Stimulated activated naive CD8-positive, alpha-beta T cell treated with anti-CD3 and anti-CD28 coated beads, Interleukin-15, Interleukin-2, amounts not matched to agents 100 ng/mL and 50 ng/mL, for 24 hours (primary cell): ENCODE measurements around the gene ADCK2.
"Not testable (repeated sequence)": the region's sequence is repeated elsewhere in the genome, so short reads cannot be mapped to it uniquely, and the experiment has no call there.

Source experiments
- H3K27ac Mint-ChIP-seq: one replicate; pipeline ENCODE4 v1.8.0; 2021; ENCODE audit warnings: mild to moderate bottlenecking, mixed read lengths
- H3K27me3 Mint-ChIP-seq: one replicate; pipeline ENCODE4 v1.8.0; 2021; ENCODE audit warnings: mixed read lengths
- H3K36me3 Mint-ChIP-seq: one replicate; pipeline ENCODE4 v1.8.0; 2021; ENCODE audit warnings: low read depth, mixed read lengths
- H3K4me1 Mint-ChIP-seq: one replicate; pipeline ENCODE4 v1.8.0; 2021; ENCODE audit warnings: low read depth, mixed read lengths
- H3K4me3 Mint-ChIP-seq: one replicate; pipeline ENCODE4 v1.8.0; 2021; ENCODE audit warnings: mild to moderate bottlenecking, mixed read lengths
- H3K9me3 Mint-ChIP-seq: one replicate; pipeline ENCODE4 v1.8.0; 2021; ENCODE audit warnings: mixed read lengths

The ADCK2 gene, protein sequence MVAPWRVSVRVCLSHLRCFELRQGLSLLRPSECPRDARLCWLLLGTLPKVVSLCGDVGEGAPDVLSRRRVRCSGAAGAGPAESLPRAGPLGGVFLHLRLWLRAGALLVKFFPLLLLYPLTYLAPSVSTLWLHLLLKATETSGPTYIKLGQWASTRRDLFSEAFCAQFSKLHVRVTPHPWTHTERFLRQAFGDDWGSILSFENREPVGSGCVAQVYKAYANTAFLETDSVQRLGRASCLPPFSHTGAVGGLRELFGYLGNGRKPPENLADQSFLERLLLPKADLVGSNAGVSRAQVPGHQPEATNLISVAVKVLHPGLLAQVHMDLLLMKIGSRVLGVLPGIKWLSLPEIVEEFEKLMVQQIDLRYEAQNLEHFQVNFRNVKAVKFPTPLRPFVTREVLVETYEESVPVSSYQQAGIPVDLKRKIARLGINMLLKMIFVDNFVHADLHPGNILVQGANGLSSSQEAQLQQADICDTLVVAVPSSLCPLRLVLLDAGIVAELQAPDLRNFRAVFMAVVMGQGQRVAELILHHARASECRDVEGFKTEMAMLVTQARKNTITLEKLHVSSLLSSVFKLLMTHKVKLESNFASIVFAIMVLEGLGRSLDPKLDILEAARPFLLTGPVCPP

GRCh38 chr7:140672382-140673062 is at the start of gene ADCK2:
Gene ADCK2 (plus strand): TSS chr7:140672945. CDS start chr7:140673331, 386 bp downstream.
- Mint-ChIP-seq H3K4me3 (peak within 1 kb of the TSS; percentile 83), H3K9me3 (no peaks in the 10 kb centered on the region), H3K27me3 (no peaks in the 10 kb centered on the region), H3K27ac (peak within 1 kb of the TSS; percentile 79), H3K36me3 (peaks cover 1% of the 10 kb centered on the region), H3K4me1 (peaks cover 38% of the 10 kb centered on the region)

DNA sequence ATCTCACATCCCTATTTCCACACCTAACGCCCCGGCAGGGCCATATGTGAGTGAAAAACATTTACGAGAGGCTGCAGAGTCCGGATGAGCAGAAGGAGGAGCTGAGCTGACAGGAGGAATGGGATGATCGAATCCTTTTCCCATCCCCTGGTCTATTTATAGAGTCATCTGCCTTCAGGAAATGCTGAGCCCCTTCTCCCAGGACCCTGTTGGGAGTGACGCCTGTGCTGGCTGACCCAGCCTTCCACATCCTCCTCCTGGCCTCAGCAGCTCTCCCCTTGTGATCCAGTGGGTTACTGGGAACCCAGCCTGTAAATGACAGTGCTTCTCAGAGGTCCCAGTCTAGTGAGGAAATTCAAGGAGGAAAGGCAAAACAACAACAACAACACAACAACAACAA is 48.8 kb upstream of the ADCK2 start:
- Mint-ChIP-seq H3K27ac (no peak overlapping the region), H3K4me1 (peaks cover 3% of the 10 kb centered on the region), H3K36me3 (no peaks in the 10 kb centered on the region), H3K27me3 (peaks cover 7% of the 10 kb centered on the region), H3K9me3 (no peaks in the 10 kb centered on the region), H3K4me3 (no peak overlapping the region)

- no peak overlapping the region for H3K4me3 Mint-ChIP-seq
- H3K27me3 Mint-ChIP-seq, result peaks cover 7% of the 10 kb centered on the region
- no peaks in the 10 kb centered on the region for H3K9me3 Mint-ChIP-seq
- H3K36me3 Mint-ChIP-seq, result no peaks in the 10 kb centered on the region
- H3K4me1 Mint-ChIP-seq, result peaks cover 3% of the 10 kb centered on the region
- no peak overlapping the region for H3K27ac Mint-ChIP-seq
These were observed 48.2 kb upstream of the ADCK2 start for GRCh38 chr7:140624392-140625191.

DNA sequence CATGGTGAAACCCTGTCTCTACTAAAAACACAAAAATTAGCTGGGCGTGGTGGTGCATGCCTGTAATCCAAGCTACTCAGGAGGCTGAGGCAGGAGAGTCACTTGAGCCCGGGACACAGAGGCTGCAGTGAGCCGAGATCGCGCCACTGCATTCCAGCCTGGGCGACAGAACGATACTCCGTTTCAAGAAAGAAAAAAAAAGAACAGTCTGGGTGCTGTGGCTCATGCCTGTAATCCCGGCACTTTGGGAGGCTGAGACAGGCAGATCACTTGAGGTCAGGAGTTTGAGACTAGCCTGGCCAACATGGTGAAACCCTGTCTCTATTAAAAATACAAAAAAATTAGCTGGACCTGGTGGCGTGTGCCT is 47.6 kb upstream of the ADCK2 start:
- not testable (repeated sequence) for H3K9me3 Mint-ChIP-seq, H3K27ac Mint-ChIP-seq, H3K36me3 Mint-ChIP-seq, H3K4me3 Mint-ChIP-seq, H3K4me1 Mint-ChIP-seq, H3K27me3 Mint-ChIP-seq

DNA sequence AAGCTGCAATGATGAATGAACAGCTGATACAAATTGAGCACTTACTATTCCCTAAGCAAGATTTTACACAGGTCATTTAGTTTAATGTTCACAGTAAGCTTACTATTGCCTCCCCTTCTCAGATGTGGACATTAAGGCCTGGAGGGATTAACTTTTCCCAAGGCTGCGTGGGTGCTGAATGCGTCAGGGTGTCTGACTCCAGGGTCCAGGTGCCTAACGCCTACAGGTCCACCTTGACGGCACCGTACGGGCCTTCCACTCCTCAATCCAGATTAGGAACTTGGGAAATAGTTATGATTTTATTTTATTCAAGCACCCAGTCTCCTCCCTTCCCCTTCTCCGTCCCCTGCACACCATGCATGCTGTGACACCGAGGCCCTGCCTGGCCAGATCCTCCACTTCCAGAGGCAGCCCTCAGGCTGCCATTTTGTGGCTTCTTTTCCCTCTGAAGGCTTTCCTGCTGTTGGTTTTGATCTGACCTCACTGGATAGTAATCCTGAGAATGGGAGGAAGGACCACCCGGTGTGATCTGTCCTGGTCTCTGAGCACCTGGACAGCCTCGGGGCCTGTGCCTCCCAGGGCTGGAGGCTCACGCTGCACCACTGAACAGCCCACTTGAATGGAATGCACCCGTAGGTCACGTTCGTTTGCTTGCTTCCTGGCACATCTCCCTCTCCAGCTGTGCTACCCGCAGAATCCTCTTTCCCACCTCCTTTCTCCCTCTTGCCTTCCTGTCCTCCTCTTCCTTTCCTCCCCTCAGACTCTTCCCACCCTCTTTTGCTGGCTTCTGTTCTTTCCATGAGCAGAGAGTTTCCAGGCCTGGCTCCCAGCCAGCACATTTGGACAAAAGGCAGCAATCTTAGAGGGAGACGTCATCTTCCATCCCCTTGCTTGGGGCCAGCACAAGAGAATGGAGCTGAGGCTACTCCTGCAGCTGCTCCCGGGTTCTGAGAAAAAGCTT is 46.6 kb upstream of the ADCK2 start:
- H3K36me3 Mint-ChIP-seq, result no peaks in the 10 kb centered on the region
- no peak overlapping the region for H3K4me3 Mint-ChIP-seq
- H3K4me1 Mint-ChIP-seq, result peaks cover 3% of the 10 kb centered on the region
- no peak overlapping the region for H3K27ac Mint-ChIP-seq
- H3K27me3 Mint-ChIP-seq, result peaks cover 7% of the 10 kb centered on the region
- H3K9me3 Mint-ChIP-seq, result no peaks in the 10 kb centered on the region

- no peaks in the 10 kb centered on the region for H3K36me3 Mint-ChIP-seq
- no peak overlapping the region for H3K27ac Mint-ChIP-seq
- H3K27me3 Mint-ChIP-seq, result peaks cover 22% of the 10 kb centered on the region
- no peak overlapping the region for H3K4me3 Mint-ChIP-seq
- H3K9me3 Mint-ChIP-seq, result no peaks in the 10 kb centered on the region
- no peaks in the 10 kb centered on the region for H3K4me1 Mint-ChIP-seq
These were observed 41.7 kb upstream of the ADCK2 start for GRCh38 chr7:140631021-140631420.

GRCh38 chr7:140631602-140632001 is 41.1 kb upstream of the ADCK2 start:
- Mint-ChIP-seq H3K27me3 (peaks cover 23% of the 10 kb centered on the region), H3K4me1 (no peaks in the 10 kb centered on the region), H3K4me3 (no peak overlapping the region), H3K36me3 (no peaks in the 10 kb centered on the region), H3K27ac (no peak overlapping the region), H3K9me3 (no peaks in the 10 kb centered on the region)

GRCh38 chr7:140635345-140635744 is 37.4 kb upstream of the ADCK2 start:
- Mint-ChIP-seq H3K36me3 (no peaks in the 10 kb centered on the region), H3K4me3 (no peak overlapping the region), H3K4me1 (peaks cover 10% of the 10 kb centered on the region), H3K27me3 (peaks cover 49% of the 10 kb centered on the region), H3K27ac (no peak overlapping the region), H3K9me3 (no peaks in the 10 kb centered on the region)

- Mint-ChIP-seq H3K27me3 (peaks cover 49% of the 10 kb centered on the region), H3K9me3 (no peaks in the 10 kb centered on the region), H3K27ac (no peak overlapping the region), H3K4me1 (peaks cover 10% of the 10 kb centered on the region), H3K36me3 (no peaks in the 10 kb centered on the region), H3K4me3 (no peak overlapping the region)
These were observed 36.9 kb upstream of the ADCK2 start for GRCh38 chr7:140635816-140636215.

DNA sequence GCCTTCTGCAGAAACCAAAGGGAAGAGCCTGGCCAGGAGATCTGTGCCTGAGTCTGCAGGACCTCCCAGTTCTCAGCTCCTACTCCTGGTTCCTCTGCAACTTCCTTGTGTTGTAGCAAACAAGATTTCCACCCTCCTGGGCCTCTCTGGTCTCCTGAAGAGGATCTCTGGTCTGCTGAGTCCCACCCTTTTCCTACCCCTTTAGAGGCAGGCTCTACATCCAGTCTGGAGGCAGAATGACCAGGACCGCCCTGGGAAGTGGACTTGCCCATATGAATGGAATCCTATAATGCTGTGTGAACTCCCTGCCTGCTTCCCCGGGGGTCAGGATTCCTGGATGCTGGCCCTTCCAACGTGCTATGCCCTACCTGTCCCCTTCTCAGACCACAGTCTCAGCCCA is 35.3 kb upstream of the ADCK2 start:
- Mint-ChIP-seq H3K9me3 (no peaks in the 10 kb centered on the region), H3K27me3 (peaks cover 55% of the 10 kb centered on the region), H3K36me3 (no peaks in the 10 kb centered on the region), H3K4me1 (peaks cover 17% of the 10 kb centered on the region), H3K4me3 (no peak overlapping the region), H3K27ac (no peak overlapping the region)

GRCh38 chr7:140638173-140638791 is 34.5 kb upstream of the ADCK2 start:
- Mint-ChIP-seq H3K4me3 (no peak overlapping the region), H3K27ac (no peak overlapping the region)

DNA sequence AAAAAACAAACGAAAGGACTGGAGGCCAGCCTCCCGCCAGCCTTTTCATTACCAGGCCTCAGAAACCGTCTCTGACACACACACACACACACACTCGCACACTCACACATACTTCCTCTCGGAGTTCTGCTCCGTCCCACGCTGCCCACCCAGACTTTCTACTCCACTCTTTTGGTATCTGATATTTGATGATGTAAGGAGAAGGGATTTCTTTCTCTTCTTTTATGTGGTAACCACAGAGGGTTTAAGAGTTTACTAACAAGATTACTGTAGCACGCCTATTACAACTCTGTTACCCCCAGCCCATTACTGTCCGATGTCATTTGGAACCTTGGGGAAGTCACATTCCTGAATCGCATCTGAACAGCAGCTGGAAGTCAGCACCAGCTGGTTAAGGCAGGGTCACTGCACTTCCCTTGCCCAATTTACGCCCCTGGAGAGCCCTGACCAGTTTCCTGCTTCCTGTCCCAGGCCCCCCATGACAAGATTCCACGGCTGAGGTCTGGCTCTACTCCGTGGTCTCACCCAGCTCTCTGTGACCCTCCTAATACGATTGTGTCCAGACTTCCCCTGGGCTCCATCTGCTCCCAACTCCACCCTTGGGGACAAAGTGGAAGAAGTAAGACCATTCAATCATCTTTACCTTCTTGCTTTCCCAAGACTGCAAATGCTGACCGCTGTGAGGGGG is 33.2 kb upstream of the ADCK2 start:
- Mint-ChIP-seq H3K27me3 (peaks cover 59% of the 10 kb centered on the region), H3K36me3 (no peaks in the 10 kb centered on the region), H3K27ac (no peak overlapping the region), H3K4me1 (peaks cover 17% of the 10 kb centered on the region), H3K4me3 (peak overlapping the region; percentile 85), H3K9me3 (no peaks in the 10 kb centered on the region)

More at GRCh38 chr7:140638173-140638791, 34.5 kb upstream of the ADCK2 start:
- Mint-ChIP-seq H3K36me3 (no peaks in the 10 kb centered on the region), H3K4me1 (peaks cover 17% of the 10 kb centered on the region), H3K9me3 (no peaks in the 10 kb centered on the region), H3K27me3 (peaks cover 55% of the 10 kb centered on the region)

- Mint-ChIP-seq H3K36me3 (no peaks in the 10 kb centered on the region), H3K27me3 (peaks cover 61% of the 10 kb centered on the region), H3K4me1 (peaks cover 17% of the 10 kb centered on the region), H3K4me3 (peak overlapping the region; percentile 85), H3K9me3 (no peaks in the 10 kb centered on the region), H3K27ac (no peak overlapping the region)
These were observed 32.6 kb upstream of the ADCK2 start for GRCh38 chr7:140640060-140640637.
